Progenitor cell of endocrine pancreas (in vitro differentiated cells): ENCODE measurements around the gene EME2. TPM values are rescaled to one million over a fixed set of nuclear protein-coding genes. Genes with fewer than 3 reads are reported as not detected.
A peak's percentile ranks its signal among the peaks of the same experiment; 100 is the strongest.

Experiments used
- DNase-seq: peaks from one replicate; pipeline ENCODE4 v3.0.0; 2021; ENCODE audit warnings: low spot score; ENCODE audit not compliant: unreplicated experiment
- H3K27ac Mint-ChIP-seq: 2 replicates; pipeline ENCODE4 v1.8.0; 2021; ENCODE audit warnings: mild to moderate bottlenecking, moderate library complexity, mixed read lengths
- H3K27me3 Mint-ChIP-seq: 2 replicates; pipeline ENCODE4 v1.8.0; 2021; ENCODE audit warnings: mixed read lengths
- H3K36me3 Mint-ChIP-seq: 2 replicates; pipeline ENCODE4 v1.8.0; 2022; ENCODE audit warnings: mixed read lengths; ENCODE audit not compliant: insufficient read depth
- H3K4me1 Mint-ChIP-seq: 2 replicates; pipeline ENCODE4 v1.8.0; 2021; ENCODE audit warnings: low read depth, mixed read lengths
- H3K4me3 Mint-ChIP-seq: 2 replicates; pipeline ENCODE4 v1.8.0; 2021; ENCODE audit warnings: low read depth, mild to moderate bottlenecking, moderate library complexity, mixed read lengths
- H3K9me3 Mint-ChIP-seq: 2 replicates; pipeline ENCODE4 v1.8.0; 2021; ENCODE audit warnings: low read depth, mixed read lengths
- CTCF ChIP-seq: fragments of 200-600 bp; sonication (generic); IDR thresholded peaks from one replicate; pipeline ENCODE4 v1.5.0; 2021; ENCODE audit warnings: antibody characterized with exemption, mild to moderate bottlenecking; ENCODE audit not compliant: unreplicated experiment
- total RNA-seq: library from RNA; stranded (reverse); gene quantifications from 2 replicates; pipeline ENCODE4 v1.2.1, GENCODE V29; 2021

The EME2 gene
- total RNA-seq, 1 donor from 2014 or later = 50.6 TPM

- no peaks in the 10 kb centered on the region for H3K27me3 Mint-ChIP-seq
- no peak for TF ChIP-seq CTCF
- peaks cover 14% of the 10 kb centered on the region for H3K4me1 Mint-ChIP-seq
- peak within 1 kb of the TSS; percentile 98 for H3K27ac Mint-ChIP-seq
- peak; percentile 99 for DNase-seq
- no peaks in the 10 kb centered on the region for H3K36me3 Mint-ChIP-seq
- peak within 1 kb of the TSS; percentile 90 for H3K4me3 Mint-ChIP-seq
- H3K9me3 Mint-ChIP-seq = no peaks in the 10 kb centered on the region
Observed at GRCh38 chr16:1782408-1783264, 10.0 kb downstream of the EME2 start, which contains the start of the genes NUBP2 and SPSB3. Gene NUBP2 (plus strand): TSS chr16:1782960. CDS start chr16:1783021, 61 bp downstream. Gene SPSB3 (minus strand): TSS chr16:1782571. CDS start chr16:1781483, 1,088 bp downstream.

GRCh38 chr16:1784977-1785845 lies 12.6 kb downstream of the EME2 start:
- H3K27me3 Mint-ChIP-seq = no peaks in the 10 kb centered on the region
- no peak for TF ChIP-seq CTCF
- peak overlapping the region; percentile 24 for H3K27ac Mint-ChIP-seq
- peak overlapping the region; percentile 59 for H3K4me3 Mint-ChIP-seq
- H3K4me1 Mint-ChIP-seq = peaks cover 14% of the 10 kb centered on the region
- peaks cover 4% of the 10 kb centered on the region for H3K36me3 Mint-ChIP-seq
- no peak for DNase-seq
- no peaks in the 10 kb centered on the region for H3K9me3 Mint-ChIP-seq

- DNase-seq = no peak
- Mint-ChIP-seq H3K27ac (no peak overlapping the region), H3K27me3 (no peaks in the 10 kb centered on the region), H3K36me3 (peaks cover 4% of the 10 kb centered on the region), H3K4me1 (peaks cover 14% of the 10 kb centered on the region), H3K9me3 (no peaks in the 10 kb centered on the region), H3K4me3 (no peak overlapping the region)
- TF ChIP-seq CTCF = no peak
Observed at GRCh38 chr16:1785846-1786170, 13.2 kb downstream of the EME2 start.

GRCh38 chr16:1786242-1787055 lies 13.8 kb downstream of the EME2 start:
- Mint-ChIP-seq H3K4me3 (no peak overlapping the region), H3K9me3 (no peaks in the 10 kb centered on the region), H3K36me3 (peaks cover 4% of the 10 kb centered on the region), H3K27ac (no peak overlapping the region), H3K27me3 (no peaks in the 10 kb centered on the region), H3K4me1 (peaks cover 10% of the 10 kb centered on the region)
- DNase-seq = no peak
- no peak for TF ChIP-seq CTCF

- Mint-ChIP-seq H3K27ac (no peak overlapping the region), H3K9me3 (no peaks in the 10 kb centered on the region), H3K4me3 (no peak overlapping the region), H3K27me3 (no peaks in the 10 kb centered on the region), H3K4me1 (peaks cover 6% of the 10 kb centered on the region), H3K36me3 (peaks cover 4% of the 10 kb centered on the region)
- no peak for DNase-seq
- no peak for TF ChIP-seq CTCF
Observed at GRCh38 chr16:1787056-1787321, 14.4 kb downstream of the EME2 start.
